Vagina (tissue), 2 donors: ENCODE measurements around the gene AGAP9. TPM values are rescaled to one million over a fixed set of nuclear protein-coding genes. Genes with fewer than 3 reads are reported as not detected.
"Not testable (repeated sequence)": the region's sequence is repeated elsewhere in the genome, so short reads cannot be mapped to it uniquely, and the experiment has no call there.

ENCODE experiments used
- DNase-seq, 2 donors: peaks; one replicate each; pipeline ENCODE4 v3.0.0-alpha.2; 2017; ENCODE audit errors: extremely low spot score in 2 of 2
- H3K27ac ChIP-seq: fragments of 200-600 bp; sonication (generic); one replicate; pipeline ENCODE4 v1.5.1; 2019
- H3K27me3 ChIP-seq: fragments of 200-600 bp; sonication (generic); one replicate; pipeline ENCODE4 v1.5.1; 2019
- H3K36me3 ChIP-seq, 2 donors: fragments of 200-600 bp; sonication (generic); one replicate each; pipeline ENCODE4 v1.5.1; 2017 to 2019
- H3K4me1 ChIP-seq: fragments of 200-600 bp; sonication (generic); one replicate; pipeline ENCODE4 v1.5.1; 2019
- H3K4me3 ChIP-seq, 2 donors: fragments of 200-600 bp; sonication (generic); 1 replicate in 1 of 2; 2 replicates in 1 of 2; pipeline ENCODE4 v1.5.1; 2016 to 2019
- H3K9me3 ChIP-seq: fragments of 200-600 bp; sonication (generic); one replicate; pipeline ENCODE4 v1.5.1; 2019
- intact Hi-C: fragments of 100-400 bp; cut with DNase I; formaldehyde crosslinking; loops from one replicate; pipeline ENCODE4 v1.15.1; 2023
- total RNA-seq: library from RNA; depleted of rRNA; stranded (reverse); fragments of >200 nt; gene quantifications from one replicate; pipeline ENCODE4 v1.2.3, GENCODE V29; 2016

AGAP9 gene
- total RNA-seq, 1 donor from 2014 or later: 10.1 TPM

DNA sequence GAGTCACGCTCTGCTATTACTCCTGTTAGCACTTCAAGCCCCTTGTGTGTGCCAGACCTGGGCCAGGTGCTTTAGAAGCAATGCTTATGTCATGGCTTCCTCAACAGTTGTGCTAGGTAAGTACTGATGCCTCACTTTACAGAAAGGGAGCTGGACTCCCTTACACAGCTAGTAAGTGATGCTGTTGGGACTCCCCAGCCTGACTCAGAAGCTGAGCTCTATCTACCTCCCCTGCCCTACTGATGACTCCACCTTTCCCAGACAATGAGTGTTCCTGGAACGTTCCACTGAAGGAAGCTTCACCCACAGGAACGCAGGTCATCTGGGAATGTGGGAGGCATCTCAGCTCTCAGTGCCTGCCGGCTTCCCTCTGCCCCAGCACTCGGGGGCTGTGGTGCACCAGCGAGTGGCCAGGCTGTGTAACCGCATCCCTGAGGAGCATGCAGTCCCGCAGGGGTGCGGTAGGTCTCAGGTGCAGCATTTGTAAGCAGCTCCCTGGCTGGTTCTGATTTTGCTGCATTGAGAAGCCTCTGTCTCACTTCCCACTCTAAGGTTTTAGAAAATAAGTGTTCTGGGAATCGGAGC lies 42.2 kb downstream of the AGAP9 start:
- H3K4me1 ChIP-seq, DNase-seq, H3K4me3 ChIP-seq, H3K36me3 ChIP-seq, intact Hi-C loops, H3K27ac ChIP-seq, H3K27me3 ChIP-seq, H3K9me3 ChIP-seq: not testable (repeated sequence)

GRCh38 chr10:47480133-47480532 lies 43.3 kb downstream of the AGAP9 start:
- DNase-seq, H3K27ac ChIP-seq, H3K9me3 ChIP-seq, H3K27me3 ChIP-seq, H3K4me1 ChIP-seq, H3K36me3 ChIP-seq, H3K4me3 ChIP-seq, intact Hi-C loops: not testable (repeated sequence)

GRCh38 chr10:47478114-47478513 lies 45.3 kb downstream of the AGAP9 start:
- H3K4me1 ChIP-seq, H3K36me3 ChIP-seq, DNase-seq, H3K4me3 ChIP-seq, H3K27me3 ChIP-seq, H3K27ac ChIP-seq, intact Hi-C loops, H3K9me3 ChIP-seq: not testable (repeated sequence)

- DNase-seq, H3K27me3 ChIP-seq, H3K4me3 ChIP-seq, H3K9me3 ChIP-seq, H3K36me3 ChIP-seq, intact Hi-C loops, H3K27ac ChIP-seq, H3K4me1 ChIP-seq: not testable (repeated sequence)
These were observed 46.4 kb downstream of the AGAP9 start for GRCh38 chr10:47477078-47477477.

- DNase-seq, H3K4me1 ChIP-seq, H3K27ac ChIP-seq, H3K4me3 ChIP-seq, H3K9me3 ChIP-seq, H3K27me3 ChIP-seq, H3K36me3 ChIP-seq, intact Hi-C loops: not testable (repeated sequence)
These were observed 48.3 kb downstream of the AGAP9 start for GRCh38 chr10:47475101-47475500.

DNA sequence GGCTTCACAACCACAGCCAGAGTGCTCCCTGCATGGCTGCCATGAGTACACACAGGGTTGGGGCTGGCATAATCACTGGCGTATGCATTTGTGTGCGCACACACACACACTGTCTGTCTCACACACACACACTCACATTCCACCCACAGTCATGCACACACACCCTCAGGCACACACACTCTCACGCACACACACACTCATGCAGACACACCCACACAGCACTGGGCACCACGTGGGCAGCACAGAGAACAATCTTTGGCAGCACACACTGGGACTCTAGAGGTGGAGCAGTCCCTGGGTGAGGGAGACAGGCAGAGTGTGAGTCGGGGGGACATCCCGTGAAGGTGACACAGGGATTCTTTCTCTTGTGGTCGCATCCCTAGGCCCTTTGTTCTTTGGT lies 49.9 kb downstream of the AGAP9 start:
- H3K4me3 ChIP-seq, H3K36me3 ChIP-seq, intact Hi-C loops: not testable (repeated sequence)

GRCh38 chr10:47472647-47473046 lies 50.8 kb downstream of the AGAP9 start:
- H3K9me3 ChIP-seq, DNase-seq, intact Hi-C loops, H3K27ac ChIP-seq, H3K4me3 ChIP-seq, H3K27me3 ChIP-seq, H3K4me1 ChIP-seq, H3K36me3 ChIP-seq: not testable (repeated sequence)

More for the DNA sequence above, 49.9 kb downstream of the AGAP9 start:
- not testable (repeated sequence) for H3K27me3 ChIP-seq, H3K27ac ChIP-seq, H3K4me1 ChIP-seq, DNase-seq, H3K9me3 ChIP-seq

DNA sequence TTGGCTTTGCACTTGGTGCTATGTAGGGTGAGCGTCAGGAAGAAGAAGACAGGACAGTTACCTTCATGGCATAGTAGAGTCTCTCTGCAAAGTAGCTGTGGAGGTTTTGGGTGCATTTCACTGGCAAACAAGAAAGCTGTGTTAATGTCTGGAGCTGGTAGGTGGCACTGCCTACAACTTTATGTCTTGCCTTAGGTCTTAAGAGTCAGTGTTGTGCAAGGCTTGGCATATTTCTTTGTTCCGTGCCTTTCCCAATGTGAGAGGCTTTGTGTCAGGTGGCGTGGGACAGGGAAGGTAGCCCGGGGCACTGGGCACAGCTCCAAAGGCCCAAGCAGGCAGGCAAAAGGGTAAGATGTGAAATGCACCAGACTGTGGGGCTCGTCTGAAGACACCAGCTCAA lies 51.4 kb downstream of the AGAP9 start:
- H3K36me3 ChIP-seq, H3K4me1 ChIP-seq, H3K27me3 ChIP-seq, DNase-seq, H3K4me3 ChIP-seq, intact Hi-C loops, H3K27ac ChIP-seq, H3K9me3 ChIP-seq: not testable (repeated sequence)

DNA sequence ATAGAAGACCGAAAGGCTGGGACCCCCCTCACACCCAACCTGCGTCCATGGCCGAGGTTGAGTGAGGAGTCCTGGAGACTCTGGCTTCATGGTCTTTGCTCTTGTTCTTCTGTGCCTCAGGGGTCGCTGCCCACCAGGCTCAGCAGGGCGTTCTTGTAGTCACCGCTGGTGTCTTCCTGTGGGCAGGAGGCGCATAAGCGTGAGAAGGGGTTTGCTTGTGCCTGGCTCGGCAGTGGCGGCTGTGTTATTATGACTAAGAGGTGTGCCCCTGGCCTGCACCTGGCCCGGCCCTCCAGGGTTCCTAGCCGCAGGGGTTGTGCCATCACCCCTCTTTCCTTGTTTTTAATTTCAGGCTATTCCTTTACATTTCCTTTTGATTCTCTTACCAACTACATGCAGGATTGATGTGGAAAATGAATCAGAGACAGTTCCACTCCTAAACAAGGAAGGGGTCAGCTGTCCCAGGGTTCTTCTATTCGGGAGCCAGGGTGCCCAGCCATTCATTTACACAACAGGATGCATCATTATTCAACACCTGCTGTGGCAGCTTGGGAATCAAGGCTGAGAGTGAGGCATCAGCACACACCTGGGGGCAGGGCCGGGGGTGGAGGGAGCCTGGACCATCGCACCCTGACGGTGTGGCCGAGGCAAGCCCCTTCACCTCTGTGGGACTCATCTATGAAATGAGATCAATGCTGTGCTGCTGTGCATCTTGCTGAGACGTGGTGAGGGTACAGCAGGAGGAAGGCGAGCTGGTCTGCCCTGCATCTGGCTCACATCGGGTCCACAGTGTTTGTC lies 54.5 kb downstream of the AGAP9 start:
- H3K27ac ChIP-seq, intact Hi-C loops, H3K36me3 ChIP-seq, DNase-seq, H3K9me3 ChIP-seq, H3K4me3 ChIP-seq, H3K4me1 ChIP-seq, H3K27me3 ChIP-seq: not testable (repeated sequence)

DNA sequence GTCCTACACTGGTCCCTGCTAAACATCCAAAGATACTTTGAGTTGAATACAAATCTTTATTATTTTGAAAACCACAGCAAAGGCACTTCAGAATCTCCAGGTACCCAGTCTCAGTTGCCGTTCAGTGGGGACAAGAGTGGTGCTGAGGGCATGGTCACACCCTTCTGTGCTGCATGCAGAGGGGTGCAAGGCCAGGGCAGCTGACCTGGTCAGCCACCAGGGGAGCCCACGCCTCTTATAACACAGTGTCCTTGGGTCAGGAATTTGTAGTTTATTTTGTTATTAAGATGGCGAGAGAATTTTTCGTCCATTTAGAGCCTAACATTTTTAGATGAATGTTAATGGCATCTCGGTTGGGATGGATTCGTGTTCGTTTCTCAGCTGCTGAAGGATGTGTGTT lies 55.5 kb downstream of the AGAP9 start:
- H3K27ac ChIP-seq, H3K36me3 ChIP-seq, H3K9me3 ChIP-seq, H3K27me3 ChIP-seq, H3K4me1 ChIP-seq, H3K4me3 ChIP-seq, DNase-seq, intact Hi-C loops: not testable (repeated sequence)

DNA sequence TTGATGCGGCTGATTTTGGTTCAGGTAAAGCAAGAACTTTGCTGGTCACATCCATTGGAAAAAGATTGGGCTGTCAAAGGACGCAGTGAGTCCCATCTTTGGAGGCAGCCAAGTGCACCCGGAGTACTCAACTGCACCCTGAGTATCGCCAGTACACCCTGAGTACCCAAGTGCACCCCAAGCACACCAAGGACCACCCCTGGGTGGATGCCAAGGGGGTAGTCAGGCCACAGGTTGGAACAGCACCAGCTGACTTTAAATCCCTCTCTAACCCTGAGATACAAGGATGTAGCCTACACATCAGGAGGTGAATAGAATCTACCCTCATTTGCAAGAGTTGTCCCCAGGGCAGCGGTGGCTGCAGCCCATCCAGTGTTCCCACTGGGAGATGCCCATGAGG lies 56.0 kb downstream of the AGAP9 start:
- DNase-seq, H3K4me3 ChIP-seq, H3K36me3 ChIP-seq, H3K27me3 ChIP-seq, intact Hi-C loops, H3K27ac ChIP-seq, H3K4me1 ChIP-seq, H3K9me3 ChIP-seq: not testable (repeated sequence)

GRCh38 chr10:47465216-47465917 lies 58.1 kb downstream of the AGAP9 start:
- H3K27me3 ChIP-seq, H3K4me3 ChIP-seq, DNase-seq, H3K36me3 ChIP-seq, H3K9me3 ChIP-seq, H3K4me1 ChIP-seq, H3K27ac ChIP-seq, intact Hi-C loops: not testable (repeated sequence)

DNA sequence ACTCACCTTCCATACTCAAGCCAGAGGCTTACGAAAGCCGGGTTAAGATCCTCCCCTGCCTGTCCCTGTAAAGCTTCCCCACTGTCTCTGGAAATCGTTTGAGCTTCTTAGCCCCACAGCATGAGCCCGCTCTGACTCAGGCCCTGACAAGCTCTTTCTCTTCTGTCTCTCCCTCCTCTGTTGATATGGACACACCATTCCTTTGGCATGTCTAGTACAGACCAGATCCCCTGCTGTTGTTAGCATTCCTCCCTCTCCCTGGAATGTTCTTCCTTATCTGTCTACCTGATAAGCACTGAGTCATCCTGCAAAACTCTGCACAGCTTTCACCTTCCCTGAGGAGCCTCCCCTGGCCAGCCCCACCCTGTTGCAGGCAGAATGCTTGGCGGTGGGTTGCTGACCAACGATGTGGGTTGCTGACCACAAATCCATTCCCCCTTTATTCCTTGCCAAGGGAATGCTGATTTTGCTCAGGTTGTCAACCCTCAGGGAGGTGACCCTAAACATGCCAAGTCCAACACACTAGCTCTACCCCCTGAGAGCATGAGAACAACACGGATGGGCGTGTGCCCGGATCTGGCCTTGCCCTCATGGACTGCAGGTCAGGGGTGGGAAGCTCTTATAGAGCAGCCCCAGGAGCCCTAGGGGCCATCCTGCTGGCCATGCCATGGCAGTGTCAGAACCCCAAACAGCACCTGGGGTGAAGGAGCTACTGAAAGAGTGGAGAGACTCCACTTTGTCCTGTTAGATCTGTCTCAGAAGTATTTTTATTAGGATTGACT lies 60.7 kb downstream of the AGAP9 start:
- DNase-seq, H3K27ac ChIP-seq, H3K9me3 ChIP-seq, H3K4me3 ChIP-seq, H3K36me3 ChIP-seq, intact Hi-C loops, H3K4me1 ChIP-seq, H3K27me3 ChIP-seq: not testable (repeated sequence)
